Stomach (tissue), 4 donors: ENCODE data around the gene ACVR1B.

Source experiments
- EP300 ChIP-seq: sonication (generic); formaldehyde crosslinking; IDR thresholded peaks from one replicate; pipeline ENCODE4 v1.6.1; 2017; ENCODE audit warnings: antibody characterized with exemption
- POLR2A ChIP-seq, 4 donors: fragments of 450-650 bp; IDR thresholded peaks; one replicate each; pipeline ENCODE4 v1.6.1; 2016; ENCODE audit warnings: antibody characterized with exemption in 4 of 4, control low read depth in 2 of 4, mild to moderate bottlenecking in 1 of 4, moderate library complexity in 1 of 4
- TF ChIP-seq, protein P1 (sequence below), 7 experiments: fragments of 450-650 bp in 4 of 7; fragments of 200-600 bp in 3 of 7; sonication (generic) in 3 of 7; IDR thresholded peaks; one replicate each; pipeline ENCODE4 v1.5.1; 2016 to 2019; ENCODE audit warnings: antibody characterized with exemption in 7 of 7, control low read depth in 2 of 7, mild to moderate bottlenecking in 1 of 7

DNA sequence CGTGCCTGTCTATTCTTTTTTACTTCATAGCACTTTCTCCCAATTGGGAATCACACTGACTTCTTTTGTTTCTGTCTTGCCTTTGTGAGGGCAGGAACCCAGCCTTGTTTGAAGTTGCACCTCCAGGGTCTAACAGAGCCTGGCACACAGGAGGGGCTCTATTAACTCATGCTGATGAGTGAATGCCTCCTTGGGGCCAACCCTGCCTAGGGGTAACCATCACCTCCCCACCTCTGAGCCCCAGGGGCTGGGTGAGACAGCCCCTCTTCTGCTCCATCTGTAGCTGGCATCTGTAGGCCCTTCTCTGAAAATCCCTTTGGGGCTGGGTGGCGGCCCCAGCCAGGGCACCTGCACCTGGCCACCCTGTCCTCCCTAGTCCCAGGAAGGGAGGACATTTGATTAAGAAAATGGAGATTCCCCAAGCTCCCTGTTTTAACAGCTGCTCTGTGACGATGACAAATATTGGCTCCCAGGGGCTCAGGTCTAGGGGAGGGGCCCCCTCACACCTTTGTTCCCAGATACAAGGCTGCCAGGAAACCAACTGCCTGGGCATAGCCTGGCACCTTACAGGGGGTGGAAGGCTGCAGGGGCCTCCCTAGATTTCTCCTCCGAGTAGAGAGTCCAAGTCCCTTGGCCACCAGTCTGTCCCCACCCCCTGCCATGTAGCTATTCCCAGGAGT is 67.1 kb downstream of the ACVR1B start:
- TF ChIP-seq POLR2A (IDR thresholded peaks at IDR 0.05), result no peak
- TF ChIP-seq, protein P1, sequence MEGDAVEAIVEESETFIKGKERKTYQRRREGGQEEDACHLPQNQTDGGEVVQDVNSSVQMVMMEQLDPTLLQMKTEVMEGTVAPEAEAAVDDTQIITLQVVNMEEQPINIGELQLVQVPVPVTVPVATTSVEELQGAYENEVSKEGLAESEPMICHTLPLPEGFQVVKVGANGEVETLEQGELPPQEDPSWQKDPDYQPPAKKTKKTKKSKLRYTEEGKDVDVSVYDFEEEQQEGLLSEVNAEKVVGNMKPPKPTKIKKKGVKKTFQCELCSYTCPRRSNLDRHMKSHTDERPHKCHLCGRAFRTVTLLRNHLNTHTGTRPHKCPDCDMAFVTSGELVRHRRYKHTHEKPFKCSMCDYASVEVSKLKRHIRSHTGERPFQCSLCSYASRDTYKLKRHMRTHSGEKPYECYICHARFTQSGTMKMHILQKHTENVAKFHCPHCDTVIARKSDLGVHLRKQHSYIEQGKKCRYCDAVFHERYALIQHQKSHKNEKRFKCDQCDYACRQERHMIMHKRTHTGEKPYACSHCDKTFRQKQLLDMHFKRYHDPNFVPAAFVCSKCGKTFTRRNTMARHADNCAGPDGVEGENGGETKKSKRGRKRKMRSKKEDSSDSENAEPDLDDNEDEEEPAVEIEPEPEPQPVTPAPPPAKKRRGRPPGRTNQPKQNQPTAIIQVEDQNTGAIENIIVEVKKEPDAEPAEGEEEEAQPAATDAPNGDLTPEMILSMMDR (IDR thresholded peaks at IDR 0.05), result no peak
- TF ChIP-seq EP300, result no peak
